ENCODE results near the gene PACSIN2. TPM values are rescaled to one million over a fixed set of nuclear protein-coding genes. Genes with fewer than 3 reads are reported as not detected.

The PACSIN2 gene
- total and polyA plus RNA-seq, 7 donors = 44.2 to 126 (median 52.3) TPM

DNA sequence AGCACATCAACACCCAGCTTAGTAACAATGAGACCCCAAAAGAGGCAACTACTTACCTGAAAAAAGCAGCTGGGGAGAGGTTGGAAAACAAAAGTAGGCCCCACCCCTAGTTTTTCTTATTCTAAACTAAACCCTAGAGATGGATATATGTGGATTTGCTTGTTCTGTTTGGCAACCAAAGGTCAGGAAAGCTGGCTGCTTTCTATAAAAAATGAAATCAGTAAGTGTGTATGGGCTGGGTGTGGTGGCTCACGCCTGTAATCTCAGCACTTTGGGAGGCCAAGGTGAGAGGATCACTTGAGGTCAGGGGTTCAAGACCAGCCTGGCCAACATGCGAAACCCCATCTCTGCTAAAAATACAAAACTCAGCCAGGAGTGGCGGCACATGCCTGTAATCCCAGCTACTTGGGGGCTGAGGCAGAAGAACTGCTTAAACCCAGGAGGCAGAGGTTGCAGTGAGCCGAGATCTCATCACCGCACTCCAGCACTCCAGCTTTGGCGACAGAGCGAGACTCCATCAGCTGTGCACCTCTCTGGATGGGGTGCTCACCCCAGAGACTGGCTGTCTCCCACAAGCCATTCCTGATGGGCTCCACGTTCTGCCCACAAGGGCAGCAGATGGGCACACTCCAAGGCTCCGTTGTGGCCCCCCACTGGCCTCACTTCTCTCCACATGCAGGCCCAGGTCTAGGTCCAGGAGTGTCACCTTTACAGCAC, 30.0 kb downstream of the PACSIN2 start:
- Histone ChIP-seq H3K4me3 (no peak overlapping the region), H3K4me1 (peaks cover 0 to 49% (median 26%) of the 10 kb centered on the region in 4 donors), H3K9me3 (no peaks in the 10 kb centered on the region), H3K27ac (no peak overlapping the region), H3K27me3 (no peaks in the 10 kb centered on the region), H3K36me3 (no peaks in the 10 kb centered on the region)
- WGBS, 2 donors = 87 to 94% methylated on average over 9 of the region's 9 CpGs
- DNase-seq = peak; percentile 53
- TF ChIP-seq EP300 (IDR thresholded peaks at IDR 0.05) = no peak
- intact Hi-C loops (cut with DNase I) = no loop called here

DNA sequence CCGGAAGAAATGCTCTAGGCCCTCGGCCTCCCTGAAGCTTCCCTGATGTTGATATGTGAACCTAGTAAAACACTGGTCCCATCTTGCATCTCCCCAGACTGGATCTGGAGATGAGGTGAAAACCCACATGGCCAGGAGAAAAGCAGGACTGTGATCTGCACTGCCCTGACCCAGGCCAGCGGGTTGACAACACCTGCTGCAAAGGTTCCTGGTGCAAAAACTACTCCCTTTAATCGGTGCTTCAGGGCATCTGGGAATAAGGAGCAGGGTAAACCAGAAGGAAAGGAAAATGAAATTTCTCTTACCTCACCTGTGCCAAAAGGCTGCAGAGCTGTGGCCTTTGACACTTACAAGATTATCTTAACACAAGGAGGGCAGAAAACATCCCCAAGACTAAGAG, 30.6 kb downstream of the PACSIN2 start:
- 67 to 88% methylated on average over 4 of the region's 4 CpGs for WGBS, 2 donors
- peak; percentile 14 for DNase-seq
- Histone ChIP-seq H3K9me3 (no peaks in the 10 kb centered on the region), H3K4me3 (no peak overlapping the region), H3K36me3 (no peaks in the 10 kb centered on the region), H3K27ac (no peak overlapping the region), H3K27me3 (no peaks in the 10 kb centered on the region), H3K4me1 (peaks cover 0 to 53% (median 25%) of the 10 kb centered on the region in 4 donors)
- intact Hi-C loops (cut with DNase I) = no loop called here
- no peak for TF ChIP-seq POLR2AphosphoS5 (IDR thresholded peaks at IDR 0.05)

DNA sequence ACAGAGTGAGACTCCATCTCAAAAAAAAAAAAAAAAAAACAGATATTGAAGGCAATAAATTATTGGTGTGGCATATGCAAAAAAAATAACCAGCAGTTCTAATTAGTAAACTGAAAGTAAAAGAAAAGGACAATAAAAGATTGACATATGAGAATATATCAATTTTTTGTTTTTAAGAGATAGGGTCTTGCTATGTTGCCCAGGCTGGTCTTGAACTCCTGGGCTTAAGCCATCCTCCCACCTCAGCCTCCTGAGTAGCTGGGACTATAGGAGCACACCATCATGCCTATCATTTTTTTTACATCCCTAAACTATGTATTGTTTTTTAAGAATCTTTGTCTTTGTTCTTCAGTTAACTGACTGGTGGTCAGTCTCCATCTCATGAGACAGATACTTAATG, 31.5 kb downstream of the PACSIN2 start:
- TF ChIP-seq EP300 (IDR thresholded peaks at IDR 0.05) (no peak), POLR2A (IDR thresholded peaks at IDR 0.05) (no peak), POLR2AphosphoS5 (IDR thresholded peaks at IDR 0.05) (no peak)
- TF ChIP-seq, protein P1, sequence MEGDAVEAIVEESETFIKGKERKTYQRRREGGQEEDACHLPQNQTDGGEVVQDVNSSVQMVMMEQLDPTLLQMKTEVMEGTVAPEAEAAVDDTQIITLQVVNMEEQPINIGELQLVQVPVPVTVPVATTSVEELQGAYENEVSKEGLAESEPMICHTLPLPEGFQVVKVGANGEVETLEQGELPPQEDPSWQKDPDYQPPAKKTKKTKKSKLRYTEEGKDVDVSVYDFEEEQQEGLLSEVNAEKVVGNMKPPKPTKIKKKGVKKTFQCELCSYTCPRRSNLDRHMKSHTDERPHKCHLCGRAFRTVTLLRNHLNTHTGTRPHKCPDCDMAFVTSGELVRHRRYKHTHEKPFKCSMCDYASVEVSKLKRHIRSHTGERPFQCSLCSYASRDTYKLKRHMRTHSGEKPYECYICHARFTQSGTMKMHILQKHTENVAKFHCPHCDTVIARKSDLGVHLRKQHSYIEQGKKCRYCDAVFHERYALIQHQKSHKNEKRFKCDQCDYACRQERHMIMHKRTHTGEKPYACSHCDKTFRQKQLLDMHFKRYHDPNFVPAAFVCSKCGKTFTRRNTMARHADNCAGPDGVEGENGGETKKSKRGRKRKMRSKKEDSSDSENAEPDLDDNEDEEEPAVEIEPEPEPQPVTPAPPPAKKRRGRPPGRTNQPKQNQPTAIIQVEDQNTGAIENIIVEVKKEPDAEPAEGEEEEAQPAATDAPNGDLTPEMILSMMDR (IDR thresholded peaks at IDR 0.05) = no peak
- Histone ChIP-seq H3K9me3 (no peaks in the 10 kb centered on the region), H3K4me3 (no peak overlapping the region), H3K27ac (no peak overlapping the region), H3K36me3 (no peaks in the 10 kb centered on the region), H3K4me1 (peaks cover 0 to 54% (median 28%) of the 10 kb centered on the region in 4 donors), H3K27me3 (no peaks in the 10 kb centered on the region)
- intact Hi-C loops (cut with DNase I) = no loop called here
- peak; percentile 4 for DNase-seq

DNA sequence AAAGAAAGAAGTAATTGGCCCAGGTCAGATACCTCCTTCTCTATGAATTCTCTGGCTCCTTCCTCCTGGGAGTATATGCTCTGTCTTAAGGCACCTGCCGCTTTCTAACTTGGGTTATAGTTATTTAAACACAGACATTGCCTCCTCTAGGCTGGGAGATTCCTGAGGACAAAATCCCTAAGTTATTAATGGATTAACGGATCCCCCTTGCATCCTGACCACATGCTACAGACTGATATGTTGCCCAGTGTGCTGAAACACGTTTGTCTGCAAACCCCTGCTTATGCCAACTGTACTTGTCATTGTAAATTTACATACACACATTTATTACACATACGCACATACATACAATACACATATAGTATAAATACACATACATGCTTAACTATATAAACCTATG, 35.3 kb downstream of the PACSIN2 start:
- Histone ChIP-seq H3K4me3 (no peak overlapping the region), H3K27me3 (no peaks in the 10 kb centered on the region), H3K9me3 (no peaks in the 10 kb centered on the region), H3K36me3 (no peaks in the 10 kb centered on the region), H3K27ac (peak overlapping the region in 2 of 4 donors; percentile 32 to 64), H3K4me1 (peaks cover 0 to 57% (median 36%) of the 10 kb centered on the region in 4 donors)
- intact Hi-C loops (cut with DNase I) = no loop called here
- no peak for TF ChIP-seq POLR2AphosphoS5 (IDR thresholded peaks at IDR 0.05)
- TF ChIP-seq, protein P1 (IDR thresholded peaks at IDR 0.05) = no peak
- TF ChIP-seq POLR2A (IDR thresholded peaks at IDR 0.05) = no peak
- no peak for TF ChIP-seq EP300 (IDR thresholded peaks at IDR 0.05)
- no peak for DNase-seq
- 87 to 88% methylated on average over 4 of the region's 4 CpGs for WGBS, 2 donors

DNA sequence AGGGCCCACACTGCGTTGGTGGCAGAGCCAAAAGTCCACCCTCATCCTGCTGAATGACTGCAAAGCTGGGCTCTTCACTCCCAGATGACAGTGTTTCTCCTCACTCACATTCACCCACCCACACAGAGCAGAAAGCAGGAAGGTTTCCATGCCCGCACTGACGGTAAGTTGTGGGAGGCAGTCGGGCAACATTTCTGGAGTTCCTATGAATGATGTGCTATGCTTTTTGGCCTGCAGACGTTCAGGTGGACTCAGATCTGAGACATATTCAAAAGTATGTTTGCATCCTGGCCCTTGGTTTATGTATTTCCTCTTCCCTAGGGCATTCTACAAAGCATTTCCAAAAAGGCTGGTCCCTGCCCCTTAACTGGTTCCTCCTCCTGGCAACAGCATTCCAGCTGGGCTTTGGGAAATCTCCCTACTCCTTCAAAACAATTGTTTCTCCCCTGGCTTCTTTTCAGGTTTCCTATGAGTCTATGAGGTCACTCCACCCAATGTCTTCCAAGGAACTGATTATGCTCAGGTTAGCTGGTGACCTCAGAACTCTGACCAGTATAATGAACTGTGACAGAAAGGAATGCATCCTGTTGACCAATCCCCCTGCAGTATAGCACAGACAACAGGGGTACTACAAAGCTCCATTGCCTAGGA, 36.4 kb downstream of the PACSIN2 start:
- TF ChIP-seq POLR2AphosphoS5 (IDR thresholded peaks at IDR 0.05) = no peak
- no peak for TF ChIP-seq EP300 (IDR thresholded peaks at IDR 0.05)
- DNase-seq = no peak
- 67 to 78% methylated on average over 5 of the region's 5 CpGs for WGBS, 2 donors
- Histone ChIP-seq H3K4me1 (peaks cover 0 to 61% (median 42%) of the 10 kb centered on the region in 4 donors), H3K4me3 (no peak overlapping the region), H3K27me3 (no peaks in the 10 kb centered on the region), H3K27ac (peak overlapping the region; percentile 33 to 76 (median 64)), H3K36me3 (no peaks in the 10 kb centered on the region), H3K9me3 (no peaks in the 10 kb centered on the region)
- intact Hi-C loops (cut with DNase I) = no loop called here

DNA sequence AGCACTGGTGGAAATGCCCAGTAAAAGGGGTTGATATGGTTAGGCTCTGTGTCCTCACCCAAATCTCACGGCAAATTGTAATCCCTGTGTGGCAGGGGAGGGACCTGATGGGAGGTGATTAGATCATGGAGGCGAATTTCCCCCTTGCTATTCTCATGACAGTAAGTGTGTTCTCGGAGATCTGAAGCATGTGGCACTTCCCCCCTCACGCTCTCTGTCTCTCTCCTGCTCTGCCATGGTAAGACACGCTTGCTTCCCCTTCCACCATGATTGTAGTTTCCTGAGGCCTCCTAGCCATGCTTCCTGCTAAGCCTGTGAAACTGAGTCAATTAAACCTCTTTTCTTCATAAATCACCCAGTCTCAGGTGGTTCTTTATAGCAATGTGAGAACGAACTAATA, 37.4 kb downstream of the PACSIN2 start:
- peak overlapping the region in 3 of 4 donors; percentile 64 to 76 (median 64) for H3K27ac ChIP-seq
- H3K36me3 ChIP-seq = no peaks in the 10 kb centered on the region
- H3K4me1 ChIP-seq = peaks cover 0 to 71% (median 52%) of the 10 kb centered on the region in 4 donors
- no peaks in the 10 kb centered on the region for H3K27me3 ChIP-seq
- TF ChIP-seq EP300 (IDR thresholded peaks at IDR 0.05) = no peak
- TF ChIP-seq POLR2A (IDR thresholded peaks at IDR 0.05) = no peak
- TF ChIP-seq, protein P1 (IDR thresholded peaks at IDR 0.05) = no peak
- TF ChIP-seq POLR2AphosphoS5 (IDR thresholded peaks at IDR 0.05) = no peak
- H3K4me3 ChIP-seq = no peak overlapping the region
- intact Hi-C loops (cut with DNase I) = no loop called here
- DNase-seq = no peak
- WGBS, 2 donors = 66 to 91% methylated on average over 6 of the region's 6 CpGs
- no peaks in the 10 kb centered on the region for H3K9me3 ChIP-seq

All from sigmoid colon (tissue), 7 donors.